NT2/D1 (cell line): ENCODE measurements around the gene STX16.

Experiments used
- DNase-seq: peaks from one replicate; pipeline ENCODE4 v3.0.0-alpha.2; 2011; ENCODE audit warnings: low read depth, low spot score
- H3K27me3 ChIP-seq: 2 replicates; pipeline ENCODE4 v1.6.0; 2011; ENCODE audit warnings: mild to moderate bottlenecking; ENCODE audit not compliant: insufficient read length, insufficient read depth
- H3K36me3 ChIP-seq: 2 replicates; pipeline ENCODE4 v1.6.1; 2011; ENCODE audit warnings: mild to moderate bottlenecking, low read length, mixed read lengths; ENCODE audit not compliant: insufficient read depth, insufficient read length
- H3K4me1 ChIP-seq: 2 replicates; pipeline ENCODE4 v1.5.1; 2011; ENCODE audit not compliant: insufficient read depth, insufficient read length
- H3K4me3 ChIP-seq: 2 replicates; pipeline ENCODE4 v1.5.1; 2011; ENCODE audit warnings: low read depth; ENCODE audit not compliant: insufficient read length
- H3K9ac ChIP-seq: 2 replicates; pipeline ENCODE4 v1.6.0; 2011; ENCODE audit warnings: low read depth; ENCODE audit not compliant: insufficient read length
- H3K9me3 ChIP-seq: 2 replicates; pipeline ENCODE4 v1.5.1; 2011; ENCODE audit warnings: mild to moderate bottlenecking, low read length; ENCODE audit not compliant: insufficient read depth
- SUZ12 ChIP-seq: IDR thresholded peaks from 2 replicates; pipeline ENCODE4 v1.6.1; 2011; ENCODE audit not compliant: insufficient read length, insufficient read depth; ENCODE audit errors: extremely low read depth
- YY1 ChIP-seq: IDR thresholded peaks from 2 replicates; pipeline ENCODE4 v1.6.1; 2011; ENCODE audit not compliant: insufficient read length, insufficient read depth
- ZNF274 ChIP-seq: IDR thresholded peaks from 2 replicates; pipeline ENCODE4 v1.6.1; 2011; ENCODE audit warnings: mild to moderate bottlenecking, low read depth, low read length

The STX16 gene

GRCh38 chr20:58634059-58634458 is 17.0 kb upstream of the STX16 start:
- TF ChIP-seq YY1 (no peak), ZNF274 (no peak), SUZ12 (no peak)
- H3K4me3 ChIP-seq: no peak overlapping the region
- H3K27me3 ChIP-seq: no peaks in the 10 kb centered on the region
- H3K9me3 ChIP-seq: no peaks in the 10 kb centered on the region
- no peak overlapping the region for H3K9ac ChIP-seq
- H3K4me1 ChIP-seq: peaks cover 7% of the 10 kb centered on the region
- no peak for DNase-seq
- H3K36me3 ChIP-seq: no peaks in the 10 kb centered on the region

- Histone ChIP-seq H3K27me3 (no peaks in the 10 kb centered on the region), H3K9me3 (no peaks in the 10 kb centered on the region), H3K9ac (no peak overlapping the region), H3K4me3 (no peak overlapping the region), H3K4me1 (peaks cover 7% of the 10 kb centered on the region), H3K36me3 (no peaks in the 10 kb centered on the region)
- TF ChIP-seq ZNF274 (no peak), YY1 (no peak), SUZ12 (no peak)
- no peak for DNase-seq
Measured at GRCh38 chr20:58634521-58635278, 16.4 kb upstream of the STX16 start.

- Histone ChIP-seq H3K4me3 (no peak overlapping the region), H3K36me3 (no peaks in the 10 kb centered on the region), H3K9me3 (no peaks in the 10 kb centered on the region), H3K9ac (no peak overlapping the region), H3K4me1 (peaks cover 7% of the 10 kb centered on the region), H3K27me3 (no peaks in the 10 kb centered on the region)
- TF ChIP-seq SUZ12: no peak
- TF ChIP-seq ZNF274: no peak
- TF ChIP-seq YY1: no peak
- no peak for DNase-seq
Measured at GRCh38 chr20:58635279-58635665, 15.8 kb upstream of the STX16 start.

- no peaks in the 10 kb centered on the region for H3K9me3 ChIP-seq
- H3K27me3 ChIP-seq: no peaks in the 10 kb centered on the region
- DNase-seq: no peak
- no peak overlapping the region for H3K4me3 ChIP-seq
- TF ChIP-seq SUZ12 (no peak), YY1 (no peak), ZNF274 (no peak)
- no peak overlapping the region for H3K9ac ChIP-seq
- H3K36me3 ChIP-seq: no peaks in the 10 kb centered on the region
- peaks cover 7% of the 10 kb centered on the region for H3K4me1 ChIP-seq
Measured at GRCh38 chr20:58636396-58636982, 14.6 kb upstream of the STX16 start.

GRCh38 chr20:58636983-58637421 is 14.1 kb upstream of the STX16 start:
- H3K9me3 ChIP-seq: no peaks in the 10 kb centered on the region
- no peaks in the 10 kb centered on the region for H3K27me3 ChIP-seq
- peaks cover 7% of the 10 kb centered on the region for H3K4me1 ChIP-seq
- DNase-seq: no peak
- no peak for TF ChIP-seq ZNF274
- no peak for TF ChIP-seq SUZ12
- no peak for TF ChIP-seq YY1
- no peak overlapping the region for H3K9ac ChIP-seq
- H3K36me3 ChIP-seq: no peaks in the 10 kb centered on the region
- H3K4me3 ChIP-seq: no peak overlapping the region

- H3K4me3 ChIP-seq: no peak overlapping the region
- peaks cover 7% of the 10 kb centered on the region for H3K4me1 ChIP-seq
- no peak overlapping the region for H3K9ac ChIP-seq
- TF ChIP-seq ZNF274 (no peak), YY1 (no peak), SUZ12 (no peak)
- DNase-seq: no peak
- H3K9me3 ChIP-seq: no peaks in the 10 kb centered on the region
- H3K27me3 ChIP-seq: no peaks in the 10 kb centered on the region
- H3K36me3 ChIP-seq: no peaks in the 10 kb centered on the region
Measured at GRCh38 chr20:58637466-58638213, 13.4 kb upstream of the STX16 start.

- Histone ChIP-seq H3K36me3 (no peaks in the 10 kb centered on the region), H3K4me1 (peaks cover 7% of the 10 kb centered on the region), H3K27me3 (no peaks in the 10 kb centered on the region), H3K9ac (no peak overlapping the region), H3K9me3 (no peaks in the 10 kb centered on the region), H3K4me3 (no peak overlapping the region)
- no peak for DNase-seq
- TF ChIP-seq SUZ12 (no peak), YY1 (no peak), ZNF274 (no peak)
Measured at GRCh38 chr20:58638467-58639181, 12.5 kb upstream of the STX16 start.
